DOHH2 (cell line): ENCODE data around the gene HHEX.
A peak's percentile ranks its signal among the peaks of the same experiment; 100 is the strongest.

Source experiments
- H3F3A ChIP-seq: fragments of 200-600 bp; sonication (generic), shearing (Covaris generic); 2 replicates; pipeline ENCODE4 v1.6.0; 2016; ENCODE audit warnings: antibody characterized with exemption, mild to moderate bottlenecking; ENCODE audit not compliant: control insufficient read depth, insufficient read depth
- H3K27ac ChIP-seq: fragments of 200-600 bp; sonication (generic); 2 replicates; pipeline ENCODE4 v1.5.1; 2014; ENCODE audit warnings: low read depth, mild to moderate bottlenecking, low read length, moderate library complexity
- H3K27me3 ChIP-seq: fragments of 200-600 bp; sonication (generic); 2 replicates; pipeline ENCODE4 v1.6.1; 2014; ENCODE audit warnings: mild to moderate bottlenecking, low read length, mixed read lengths; ENCODE audit not compliant: control insufficient read depth
- H3K36me3 ChIP-seq: fragments of 200-600 bp; sonication (generic); 2 replicates; pipeline ENCODE4 v1.6.1; 2014; ENCODE audit warnings: mild to moderate bottlenecking, low read length, moderate library complexity, mixed read lengths; ENCODE audit not compliant: control insufficient read depth
- H3K4me1 ChIP-seq: fragments of 200-600 bp; sonication (generic); 2 replicates; pipeline ENCODE4 v1.6.1; 2014; ENCODE audit warnings: mild to moderate bottlenecking, low read length, mixed read lengths; ENCODE audit not compliant: control insufficient read depth
- H3K4me2 ChIP-seq: fragments of 200-600 bp; sonication (generic); 2 replicates; pipeline ENCODE4 v1.6.0; 2014; ENCODE audit warnings: mild to moderate bottlenecking, low read length, moderate library complexity
- H3K4me3 ChIP-seq: fragments of 200-600 bp; sonication (generic); 2 replicates; pipeline ENCODE4 v1.5.1; 2014; ENCODE audit warnings: mild to moderate bottlenecking, low read length, mixed read lengths
- H3K79me2 ChIP-seq: fragments of 200-600 bp; sonication (generic); 2 replicates; pipeline ENCODE4 v1.6.1; 2014; ENCODE audit warnings: mild to moderate bottlenecking, low read length, mixed read lengths; ENCODE audit not compliant: control insufficient read depth
- H3K9me2 ChIP-seq: fragments of 200-600 bp; sonication (generic); replicated peaks from 2 replicates; pipeline ENCODE4 v1.6.1; 2014; ENCODE audit warnings: mild to moderate bottlenecking, low read length, mixed read lengths; ENCODE audit not compliant: control insufficient read depth
- H3K9me3 ChIP-seq: fragments of 200-600 bp; sonication (generic); 2 replicates; pipeline ENCODE4 v1.6.1; 2014; ENCODE audit warnings: antibody characterized with exemption, low read length, mixed read lengths; ENCODE audit not compliant: control insufficient read depth, insufficient read depth
- H4K20me1 ChIP-seq: fragments of 200-600 bp; sonication (generic); 2 replicates; pipeline ENCODE4 v1.6.0; 2014; ENCODE audit warnings: low read depth, mild to moderate bottlenecking, antibody characterized with exemption, low read length, moderate library complexity; ENCODE audit not compliant: control insufficient read depth, insufficient read depth
- CTCF ChIP-seq: fragments of 200-600 bp; sonication (generic); IDR thresholded peaks from one replicate; pipeline ENCODE4 v1.5.1; 2014; ENCODE audit warnings: antibody characterized with exemption, mild to moderate bottlenecking, low read depth, low read length; ENCODE audit not compliant: poor library complexity, severe bottlenecking
- EZH2phosphoT487 ChIP-seq: fragments of 200-600 bp; sonication (generic); IDR thresholded peaks from 2 replicates; pipeline ENCODE4 v1.6.1; 2017; ENCODE audit warnings: borderline replicate concordance, mild to moderate bottlenecking, antibody characterized with exemption, low read length, moderate library complexity, mixed read lengths

HHEX gene

GRCh38 chr10:92692080-92692671 is 2.4 kb downstream of the HHEX start:
- H3K9me2 ChIP-seq: no peaks in the 10 kb centered on the region
- H3K4me3 ChIP-seq: peak overlapping the region; percentile 84
- H4K20me1 ChIP-seq: 0 out of 2 replicates have a peak, but pooled peaks cover 4% of the 10 kb centered on the region
- H3K27me3 ChIP-seq: peaks cover 59% of the 10 kb centered on the region
- H3K27ac ChIP-seq: no peak overlapping the region
- peaks cover 29% of the 10 kb centered on the region for H3F3A ChIP-seq
- no peaks in the 10 kb centered on the region for H3K79me2 ChIP-seq
- peak overlapping the region; percentile 97 for H3K4me2 ChIP-seq
- peaks cover 8% of the 10 kb centered on the region for H3K36me3 ChIP-seq
- H3K4me1 ChIP-seq: peaks cover 42% of the 10 kb centered on the region
- H3K9me3 ChIP-seq: no peaks in the 10 kb centered on the region
- TF ChIP-seq CTCF (no peak), EZH2phosphoT487 (no peak; the same call in 1 of the 2 replicates)

GRCh38 chr10:92692697-92693533 is 3.2 kb downstream of the HHEX start:
- peaks cover 64% of the 10 kb centered on the region for H3K27me3 ChIP-seq
- no peaks in the 10 kb centered on the region for H3K9me3 ChIP-seq
- no peak overlapping the region for H3K27ac ChIP-seq
- H4K20me1 ChIP-seq: 0 out of 2 replicates have a peak, but pooled peaks cover 4% of the 10 kb centered on the region
- peak overlapping the region; percentile 84 for H3K4me3 ChIP-seq
- H3K4me1 ChIP-seq: peaks cover 42% of the 10 kb centered on the region
- H3K9me2 ChIP-seq: no peaks in the 10 kb centered on the region
- peaks cover 31% of the 10 kb centered on the region for H3F3A ChIP-seq
- H3K79me2 ChIP-seq: no peaks in the 10 kb centered on the region
- peaks cover 8% of the 10 kb centered on the region for H3K36me3 ChIP-seq
- no peak for TF ChIP-seq EZH2phosphoT487
- TF ChIP-seq CTCF: no peak
- H3K4me2 ChIP-seq: peak overlapping the region; percentile 97

- Histone ChIP-seq H3K4me2 (no peak overlapping the region), H3K27ac (no peak overlapping the region), H3F3A (peaks cover 32% of the 10 kb centered on the region), H3K27me3 (peaks cover 65% of the 10 kb centered on the region), H3K9me3 (no peaks in the 10 kb centered on the region), H3K79me2 (no peaks in the 10 kb centered on the region), H3K4me1 (peaks cover 47% of the 10 kb centered on the region), H3K4me3 (no peak overlapping the region), H3K9me2 (no peaks in the 10 kb centered on the region), H3K36me3 (peaks cover 8% of the 10 kb centered on the region), H4K20me1 (0 out of 2 replicates have a peak, but pooled peaks cover 3% of the 10 kb centered on the region)
- no peak for TF ChIP-seq EZH2phosphoT487
- no peak for TF ChIP-seq CTCF
Observed at GRCh38 chr10:92693534-92693893, 3.8 kb downstream of the HHEX start.
